Neural progenitor cell (in vitro differentiated cells): ENCODE results near the gene FAM219A.

ENCODE experiments used
- CTCF ChIP-seq: fragments of 200-600 bp; sonication (generic); IDR thresholded peaks from 2 replicates; pipeline ENCODE4 v1.5.1; 2017; ENCODE audit warnings: antibody characterized with exemption, mild to moderate bottlenecking
- EZH2 ChIP-seq: fragments of 200-600 bp; sonication (generic); IDR thresholded peaks from 2 replicates; pipeline ENCODE4 v1.6.1; 2017; ENCODE audit warnings: antibody characterized with exemption, mild to moderate bottlenecking, moderate library complexity
- EZH2phosphoT487 ChIP-seq: fragments of 200-600 bp; sonication (generic); IDR thresholded peaks from 2 replicates; pipeline ENCODE4 v1.6.1; 2017; ENCODE audit warnings: antibody characterized with exemption

DNA sequence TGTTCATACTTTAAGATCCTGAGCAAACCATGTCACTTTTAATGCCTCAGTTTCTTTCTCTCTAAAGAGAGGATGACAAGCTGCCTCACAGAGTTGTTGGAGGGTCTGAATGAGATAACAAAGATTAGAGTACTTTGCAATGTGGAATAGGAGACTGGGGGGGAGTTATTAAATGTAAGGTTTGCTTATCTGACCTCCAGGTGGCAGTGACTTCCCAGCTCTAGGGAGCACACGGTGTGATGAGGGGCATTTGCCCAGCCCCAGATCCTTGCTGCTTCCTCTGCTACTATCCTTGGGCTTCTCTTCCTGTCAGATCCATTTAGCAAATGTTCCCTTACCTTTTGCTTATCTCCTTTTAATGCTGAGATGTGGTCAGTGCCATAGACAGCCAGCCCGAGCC lies 33.7 kb upstream of the FAM219A start:
- TF ChIP-seq CTCF (no peak), EZH2phosphoT487 (no peak), EZH2 (no peak)
